Heart right ventricle (tissue), 16 donors: Measurements from ENCODE around the gene ZFYVE21. TPM values are rescaled to one million over a fixed set of nuclear protein-coding genes. Genes with fewer than 3 reads are reported as not detected.

Experiments
- ATAC-seq, 8 donors: fragments of 200-7000 bp; cut with Tn5 transposase; one replicate each; pipeline ENCODE4 v1.9.1; 2020; ENCODE audit warnings: mild to moderate bottlenecking in 8 of 8, moderate library complexity in 8 of 8, moderate number of reproducible peaks in 1 of 8
- DNase-seq, 2 donors: peaks; one replicate each; pipeline ENCODE4 v3.0.0-alpha.2; 2020
- H3K27ac ChIP-seq, 10 donors: fragments of 200-600 bp; sonication (generic) in 2 of 10; one replicate each; pipeline versions ENCODE4 v1.5.0 to v1.8.0; 2020 to 2022; ENCODE audit warnings: mild to moderate bottlenecking in 3 of 10
- H3K27me3 ChIP-seq, 7 donors: fragments of 200-600 bp; one replicate each; pipeline ENCODE4 v1.8.0; 2021 to 2022; ENCODE audit warnings: mild to moderate bottlenecking in 2 of 7
- H3K36me3 ChIP-seq, 9 donors: fragments of 200-600 bp; sonication (generic) in 1 of 9; one replicate each; pipeline versions ENCODE4 v1.5.0 to v1.8.0; 2020 to 2022; ENCODE audit warnings: mild to moderate bottlenecking in 2 of 9
- H3K4me1 ChIP-seq, 9 donors: fragments of 200-600 bp; sonication (generic) in 1 of 9; one replicate each; pipeline versions ENCODE4 v1.5.0 to v1.8.0; 2020 to 2022; ENCODE audit warnings: mild to moderate bottlenecking in 4 of 9
- H3K4me3 ChIP-seq, 10 donors: fragments of 200-600 bp; sonication (generic) in 2 of 10; one replicate each; pipeline versions ENCODE4 v1.5.0 to v1.8.0; 2020 to 2022; ENCODE audit warnings: mild to moderate bottlenecking in 7 of 10, moderate library complexity in 2 of 10
- H3K9me3 ChIP-seq, 11 donors: fragments of 200-600 bp in 10 of 11; sonication (generic) in 2 of 11; one replicate each; pipeline versions ENCODE4 v1.5.0 to v1.8.0; 2013 to 2022; ENCODE audit warnings: mild to moderate bottlenecking in 2 of 11, control low read depth in 1 of 11, moderate library complexity in 1 of 11
- WGBS, 2 donors: extraction: QIAGEN DNeasy Blood & Tissue Kit; methylation state at CpG; one replicate each; pipeline ENCODE4 v1.1.7; 2013; ENCODE audit warnings: inconsistent platforms in 1 of 2; 5-methylcytosine and 5-hydroxymethylcytosine counted together
- intact Hi-C, 10 donors: fragments of 100-400 bp; cut with DNase I; formaldehyde crosslinking; loops; one replicate each; pipeline versions ENCODE4 v1.11.1 to v1.14.2; 2022
- polyA plus RNA-seq, 2 donors: library from polyadenylated mRNA; stranded (reverse); fragments of 200-250 nt; gene quantifications; one replicate each; pipeline ENCODE4 v1.2.3, GENCODE V29; 2013
- total RNA-seq, 10 donors: library from RNA; stranded (reverse); fragmentation: NEBNext Ultra II Directional in 3 of 10; extraction: Animal tissue kit (Norgen Biotek cat#: 25700) in 3 of 10; gene quantifications; one replicate each; pipeline versions ENCODE4 v1.2.1 to v1.2.4, GENCODE V29; 2021 to 2023
- TF ChIP-seq, protein P1 (sequence below), 9 donors: fragments of 200-600 bp; sonication (generic) in 2 of 9; IDR thresholded peaks; one replicate each; pipeline versions ENCODE4 v1.5.0 to v1.8.0; 2021 to 2022; ENCODE audit warnings: antibody characterized with exemption in 9 of 9, mild to moderate bottlenecking in 5 of 9, moderate library complexity in 1 of 9
- donor health status: Arrhythmogenic right ventricular cardiomyopathy.
- donor health status: ischemic (EF 13 %, LVEDD 7.1; RV severe dilation, severe dysfunction).
- donor health status: healthy with polysubstance abuse.
- donor health status: DM: no; HTN: yes; CAD: no.
- donor health status: DM: no; HTN: no; CAD: no.
- donor health status: ischemic (EF 25% LVEDD 6.9; RV normal size, moderate dysfunction).
- donor health status: ischemic (EF 25% LVEDD 5.7; RV mildly dilated, moderate dysfunction).
- donor health status: healthy.
- donor health status: DM: yes; HTN: yes; CAD: no.
- donor health status: Ischemic cardiomyopathy.
- donor health status: ischemic (EF 35%, LVEDD 5.7; RV mildly dilated, moderate dysfunction).
- donor health status: nonischemic (EF 11% LVEDD 7.7; RV severe dilation, severe dysfunction).
- donor health status: DM: yes; HTN: yes; CAD: no.
- donor health status: PGD.
- donor health status: ischemic (EF 29% LVEDD 5.4; RV normal size, mild dysfunction).
- donor health status: nonischemic (EF 23%, LVEDD 6.1; RV moderate dilation, normal function).

Gene ZFYVE21
- total and polyA plus RNA-seq, 12 donors, result 43.5 to 88.8 (median 54.5) TPM

DNA sequence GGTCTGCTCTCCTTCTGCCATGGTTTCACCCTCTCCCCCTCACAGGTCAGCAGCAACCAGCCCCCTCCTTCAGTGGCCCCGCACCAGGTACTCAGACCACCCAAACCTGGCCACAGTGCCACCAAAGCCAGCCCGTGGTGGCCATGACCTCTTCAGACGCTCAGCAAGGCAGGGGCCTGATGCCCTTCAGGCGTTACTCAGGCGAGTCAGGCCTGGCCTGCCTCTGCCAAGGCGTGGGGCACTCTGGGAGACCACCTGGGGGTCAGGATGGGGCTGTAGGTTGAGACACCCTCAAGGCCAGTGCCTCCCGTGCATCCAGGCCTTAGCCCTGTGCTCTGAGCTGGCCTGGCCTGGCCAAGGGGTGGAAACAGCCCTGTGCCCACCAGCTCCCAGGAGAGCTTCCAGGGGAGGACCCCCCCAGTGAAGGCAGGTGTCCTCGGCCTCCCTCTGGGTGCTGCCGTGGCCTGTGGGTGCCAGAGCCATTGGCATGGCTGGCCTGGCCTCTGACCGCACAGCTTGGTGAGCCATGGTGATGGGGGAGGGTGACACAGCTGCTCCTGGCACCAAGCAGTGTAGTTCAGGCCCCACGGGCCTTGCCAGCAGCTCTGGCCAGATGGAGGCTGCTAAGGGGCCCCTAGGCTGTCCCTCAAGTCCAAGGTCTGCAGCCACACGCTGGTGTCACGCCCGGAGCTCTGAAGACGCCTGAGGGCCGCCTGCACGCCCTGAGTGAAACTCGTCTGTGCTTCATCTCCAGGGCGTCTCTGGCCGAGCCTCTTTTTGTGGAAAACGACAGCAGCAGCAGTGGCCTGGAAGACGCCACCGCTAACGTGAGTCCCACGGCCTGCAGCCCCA lies 15.5 kb upstream of the ZFYVE21 start:
- Histone ChIP-seq H3K27me3 (no peaks in the 10 kb centered on the region), H3K36me3 (peaks cover 0 to 86% (median 22%) of the 10 kb centered on the region in 9 donors), H3K4me3 (no peak overlapping the region), H3K4me1 (peaks cover 23 to 100% (median 72%) of the 10 kb centered on the region in 9 donors), H3K27ac (peak overlapping the region in 9 of 10 donors; percentile 39 to 83 (median 56)), H3K9me3 (no peaks in the 10 kb centered on the region)
- no peak for DNase-seq
- TF ChIP-seq, protein P1, sequence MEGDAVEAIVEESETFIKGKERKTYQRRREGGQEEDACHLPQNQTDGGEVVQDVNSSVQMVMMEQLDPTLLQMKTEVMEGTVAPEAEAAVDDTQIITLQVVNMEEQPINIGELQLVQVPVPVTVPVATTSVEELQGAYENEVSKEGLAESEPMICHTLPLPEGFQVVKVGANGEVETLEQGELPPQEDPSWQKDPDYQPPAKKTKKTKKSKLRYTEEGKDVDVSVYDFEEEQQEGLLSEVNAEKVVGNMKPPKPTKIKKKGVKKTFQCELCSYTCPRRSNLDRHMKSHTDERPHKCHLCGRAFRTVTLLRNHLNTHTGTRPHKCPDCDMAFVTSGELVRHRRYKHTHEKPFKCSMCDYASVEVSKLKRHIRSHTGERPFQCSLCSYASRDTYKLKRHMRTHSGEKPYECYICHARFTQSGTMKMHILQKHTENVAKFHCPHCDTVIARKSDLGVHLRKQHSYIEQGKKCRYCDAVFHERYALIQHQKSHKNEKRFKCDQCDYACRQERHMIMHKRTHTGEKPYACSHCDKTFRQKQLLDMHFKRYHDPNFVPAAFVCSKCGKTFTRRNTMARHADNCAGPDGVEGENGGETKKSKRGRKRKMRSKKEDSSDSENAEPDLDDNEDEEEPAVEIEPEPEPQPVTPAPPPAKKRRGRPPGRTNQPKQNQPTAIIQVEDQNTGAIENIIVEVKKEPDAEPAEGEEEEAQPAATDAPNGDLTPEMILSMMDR (IDR thresholded peaks at IDR 0.05), result no peak
- WGBS, 2 donors, result 71 to 85% methylated on average over 25 of the region's 25 CpGs
- ATAC-seq, result peak; percentile 9 to 77 (median 48)
- intact Hi-C loops, result loop anchor here in 1 of 10 donors (10.0 kb wide), 1 partner anchor 125 kb away; no protein-coding TSS in a partner anchor

DNA sequence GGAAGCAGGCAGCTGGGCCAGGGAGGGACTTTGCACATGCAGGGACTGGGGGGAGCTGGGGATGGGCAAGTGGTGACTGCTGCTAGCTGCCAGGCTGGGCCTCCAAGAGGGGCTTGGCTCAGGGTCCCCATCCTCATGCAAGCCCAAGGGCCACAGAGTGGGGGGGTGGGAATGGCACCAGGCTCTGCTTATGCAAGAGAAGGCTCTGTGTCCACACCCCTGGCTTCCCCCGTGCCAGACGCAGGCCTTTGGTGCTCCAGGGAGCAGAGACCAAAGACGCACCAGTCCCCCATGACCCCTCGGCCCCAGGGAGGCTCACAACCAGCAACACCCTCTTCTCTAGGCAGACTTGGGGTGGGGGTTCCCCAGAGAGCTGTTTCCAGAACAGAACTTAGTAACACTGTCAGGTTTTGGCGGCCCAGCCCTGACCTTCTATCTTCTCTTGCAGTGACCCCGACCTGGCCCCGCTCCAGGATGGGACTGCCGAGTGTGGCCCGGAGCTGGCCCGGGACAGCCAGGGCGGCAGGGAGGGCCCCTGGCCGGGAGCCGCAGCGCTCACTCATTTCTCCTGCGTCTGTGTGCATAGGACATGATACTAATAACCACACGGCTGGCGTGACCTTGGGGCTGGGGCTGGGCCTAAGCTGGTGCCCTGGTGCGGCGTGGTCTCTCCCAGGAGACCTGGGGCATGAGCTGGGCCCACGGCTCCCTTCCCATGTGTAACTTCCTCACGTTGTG lies 14.7 kb upstream of the ZFYVE21 start:
- Histone ChIP-seq H3K27me3 (no peaks in the 10 kb centered on the region), H3K36me3 (peaks cover 0 to 88% (median 19%) of the 10 kb centered on the region in 9 donors), H3K9me3 (no peaks in the 10 kb centered on the region), H3K4me3 (no peak overlapping the region), H3K4me1 (peaks cover 26 to 100% (median 69%) of the 10 kb centered on the region in 9 donors), H3K27ac (peak overlapping the region in 9 of 10 donors; percentile 39 to 83 (median 56))
- TF ChIP-seq, protein P1 (IDR thresholded peaks at IDR 0.05), result no peak
- DNase-seq (peak in 1 of 2 donors; percentile 10), ATAC-seq (peak in 4 of 8 donors; percentile 5 to 46 (median 38))
- intact Hi-C loops, result loop anchor here in 1 of 10 donors (10.0 kb wide), 1 partner anchor 126 kb away; no protein-coding TSS in a partner anchor
- 69 to 91% methylated on average over 21 of the region's 21 CpGs for WGBS, 2 donors

DNA sequence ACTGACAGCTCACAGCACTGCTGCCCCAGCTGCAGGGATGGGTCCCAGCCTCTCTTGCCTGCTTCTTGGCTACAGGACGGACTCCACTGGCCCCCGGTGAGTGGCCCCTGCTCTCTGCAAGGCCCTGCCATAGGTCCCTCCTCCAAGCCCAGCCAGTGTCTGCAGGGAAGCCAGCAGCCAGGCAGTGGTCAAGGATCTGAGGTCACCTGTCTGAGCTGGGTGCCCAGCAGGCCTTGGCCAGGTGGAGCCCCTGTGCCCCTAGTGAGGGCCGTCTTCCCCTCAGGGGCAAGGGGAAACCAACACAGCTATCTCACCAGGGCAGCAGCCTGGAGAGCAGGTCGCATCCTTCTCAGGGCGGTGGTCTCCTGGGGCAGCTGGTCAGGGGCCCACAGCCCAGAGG lies 13.5 kb upstream of the ZFYVE21 start:
- Histone ChIP-seq H3K36me3 (peaks cover 0 to 100% (median 19%) of the 10 kb centered on the region in 9 donors), H3K27ac (peak overlapping the region in 3 of 10 donors; percentile 55 to 83 (median 75)), H3K4me1 (peaks cover 21 to 99% (median 58%) of the 10 kb centered on the region in 9 donors), H3K4me3 (no peak overlapping the region), H3K9me3 (no peaks in the 10 kb centered on the region), H3K27me3 (no peaks in the 10 kb centered on the region)
- intact Hi-C loops, result loop anchor here in 1 of 10 donors (10.0 kb wide), 1 partner anchor 127 kb away; no protein-coding TSS in a partner anchor
- DNase-seq (peak in 1 of 2 donors; percentile 8), ATAC-seq (no peak)
- 82 to 97% methylated on average over 5 of the region's 5 CpGs for WGBS, 2 donors
- TF ChIP-seq, protein P1 (IDR thresholded peaks at IDR 0.05), result no peak
